HG03066 (cell line): ENCODE data around the gene NQO2.
"Not testable (repeated sequence)": the region's sequence is repeated elsewhere in the genome, so short reads cannot be mapped to it uniquely, and the experiment has no call there.

ENCODE experiments used
- ATAC-seq: cut with Tn5 transposase; IDR thresholded peaks from one replicate; pipeline ENCODE4 v1.9.1; 2021; ENCODE audit warnings: low read depth; ENCODE audit not compliant: unreplicated experiment

Gene NQO2

DNA sequence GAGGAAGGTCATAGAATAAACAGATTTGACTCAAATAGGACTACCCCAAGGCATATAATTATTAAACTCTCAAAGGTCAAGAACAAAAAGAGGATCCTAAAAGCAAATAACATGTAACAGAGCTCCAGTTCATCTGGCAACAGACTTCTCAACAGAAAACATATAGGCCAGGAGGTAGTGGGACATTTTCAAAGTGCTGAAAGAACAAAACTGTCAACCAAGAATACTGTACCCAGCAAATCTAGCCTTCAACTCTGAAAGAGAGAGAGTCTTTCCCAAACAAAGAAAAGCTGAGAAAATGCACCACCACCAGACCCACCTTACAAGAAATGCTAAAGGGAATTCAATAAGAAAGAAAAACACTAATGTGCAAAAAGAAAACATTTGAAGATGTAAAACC is 11.9 kb downstream of the NQO2 start:
- ATAC-seq: no peak

DNA sequence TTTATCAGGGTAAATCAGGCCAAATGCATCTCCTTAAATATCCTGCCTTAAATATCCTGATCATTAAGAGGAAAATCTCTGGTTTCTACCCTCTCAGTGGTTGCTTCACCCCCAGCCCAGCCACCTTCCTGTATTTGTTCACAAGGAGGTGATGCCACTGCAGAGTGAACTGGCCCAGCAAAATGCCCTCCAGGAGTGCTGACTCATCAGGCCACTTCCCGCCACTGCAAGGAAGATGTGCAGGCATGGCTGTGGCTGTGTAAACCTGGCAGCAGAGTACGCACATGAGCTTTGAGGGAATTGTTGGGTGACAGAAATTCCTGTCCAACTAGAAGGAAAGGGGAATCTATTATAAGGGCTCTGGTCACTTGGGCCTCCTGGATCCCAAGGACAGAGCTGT is 13.8 kb downstream of the NQO2 start:
- ATAC-seq: no peak

DNA sequence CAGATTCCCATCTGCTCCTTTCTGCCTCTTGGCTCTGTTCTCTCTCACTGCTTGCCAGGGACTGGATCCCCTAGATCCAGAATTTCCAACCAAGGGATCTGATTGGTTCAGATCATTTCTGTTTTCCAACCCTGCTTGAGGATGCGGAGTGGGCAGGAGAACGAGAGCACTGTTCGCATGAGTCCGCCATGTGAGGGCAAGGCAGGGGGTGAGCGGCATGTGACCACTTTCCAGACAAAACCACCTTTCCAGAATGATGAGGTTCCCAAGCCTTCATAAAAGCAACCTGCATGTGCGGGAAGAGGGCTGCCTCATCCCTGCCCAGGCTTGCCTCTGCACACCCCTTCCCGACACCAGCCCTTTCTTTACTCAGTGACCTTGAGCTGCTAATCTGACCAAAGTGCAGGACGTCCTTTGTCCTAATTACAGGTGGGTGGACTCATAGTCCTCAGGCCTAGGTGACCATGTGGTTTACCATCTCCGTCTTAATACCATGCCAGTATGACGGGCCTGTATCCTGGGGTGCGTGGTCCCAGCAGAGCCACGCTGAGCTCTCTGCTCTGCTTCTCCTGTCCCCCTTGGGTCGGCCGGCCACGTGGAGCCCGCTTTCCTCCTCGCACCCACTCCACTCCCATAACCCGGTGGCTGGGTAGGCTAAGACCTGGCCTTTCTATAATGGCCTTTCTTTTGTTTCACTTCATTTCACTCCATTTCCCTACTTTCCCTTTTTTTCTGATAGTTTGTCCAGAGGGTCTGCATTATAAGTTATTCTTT is 14.4 kb downstream of the NQO2 start:
- no peak for ATAC-seq

DNA sequence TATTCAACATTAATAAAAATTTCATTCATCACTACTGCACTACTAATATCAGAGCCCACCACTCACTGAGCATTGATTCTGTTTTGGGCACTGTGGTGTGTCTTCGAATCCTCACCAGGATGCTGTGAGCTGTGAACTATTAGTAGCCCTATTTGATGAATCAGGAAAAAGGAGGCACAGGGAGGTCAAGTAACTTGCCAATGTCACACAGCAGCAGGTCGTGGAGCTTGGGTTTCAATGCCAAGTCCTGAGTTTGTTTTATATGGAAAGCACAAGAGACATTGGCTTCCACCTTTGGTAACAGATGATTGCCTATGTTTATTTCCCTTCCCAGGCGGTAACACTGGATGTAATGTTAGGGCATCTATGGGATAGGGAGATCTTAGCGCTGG is 15.0 kb downstream of the NQO2 start:
- no peak for ATAC-seq

DNA sequence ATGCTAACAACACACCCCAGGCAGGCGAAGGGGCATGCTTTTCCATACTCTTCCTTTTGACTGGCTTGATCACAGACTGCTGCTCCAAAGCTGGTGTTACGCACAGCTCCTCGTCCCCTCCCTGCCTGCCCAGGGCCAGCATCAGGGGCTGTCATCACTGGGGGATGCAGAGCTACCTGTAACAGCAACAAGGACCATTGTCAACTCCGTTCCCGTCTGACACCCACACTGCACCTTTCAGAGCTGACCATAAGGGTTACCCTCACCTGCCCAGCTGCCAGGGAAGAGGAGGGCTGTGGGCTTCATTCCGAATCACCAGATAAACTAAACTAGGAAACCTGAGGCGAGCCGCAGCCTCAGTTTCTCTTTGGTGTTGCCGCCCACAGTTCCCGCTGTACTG is 15.4 kb downstream of the NQO2 start:
- no peak for ATAC-seq

DNA sequence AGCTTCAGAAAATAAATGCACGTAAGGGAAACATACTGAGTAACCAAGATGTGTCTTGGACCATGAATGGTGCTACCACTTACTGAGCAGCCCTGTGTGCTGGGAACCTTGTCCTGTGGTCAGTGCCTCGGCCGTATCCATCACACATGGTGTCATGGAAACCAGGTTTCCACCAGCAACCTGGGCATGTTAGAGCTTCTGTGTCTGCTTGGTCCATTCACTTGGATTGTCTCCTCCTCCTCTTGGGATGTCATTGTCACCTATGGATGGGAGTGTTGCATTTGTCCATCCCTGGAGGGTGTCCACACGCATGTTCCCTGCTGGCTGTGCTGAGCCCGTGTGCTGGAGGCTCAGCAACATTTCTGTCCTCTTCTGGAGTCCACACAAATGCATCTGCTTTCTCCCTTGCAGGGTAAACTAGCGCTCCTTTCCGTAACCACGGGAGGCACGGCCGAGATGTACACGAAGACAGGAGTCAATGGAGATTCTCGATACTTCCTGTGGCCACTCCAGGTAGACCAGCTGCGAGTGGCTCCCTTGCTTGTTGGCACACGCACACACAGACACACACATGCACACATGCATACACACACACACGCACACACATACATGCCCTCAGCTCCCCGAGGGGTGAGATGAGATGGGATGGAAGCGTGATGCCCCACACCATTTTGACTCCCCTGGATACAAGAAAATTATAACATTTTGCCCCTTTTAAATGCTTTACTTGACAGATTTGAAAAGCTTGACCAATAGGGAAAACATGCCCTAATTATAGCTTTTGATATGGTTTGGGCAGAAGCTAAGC is 17.0 kb downstream of the NQO2 start:
- no peak for ATAC-seq

DNA sequence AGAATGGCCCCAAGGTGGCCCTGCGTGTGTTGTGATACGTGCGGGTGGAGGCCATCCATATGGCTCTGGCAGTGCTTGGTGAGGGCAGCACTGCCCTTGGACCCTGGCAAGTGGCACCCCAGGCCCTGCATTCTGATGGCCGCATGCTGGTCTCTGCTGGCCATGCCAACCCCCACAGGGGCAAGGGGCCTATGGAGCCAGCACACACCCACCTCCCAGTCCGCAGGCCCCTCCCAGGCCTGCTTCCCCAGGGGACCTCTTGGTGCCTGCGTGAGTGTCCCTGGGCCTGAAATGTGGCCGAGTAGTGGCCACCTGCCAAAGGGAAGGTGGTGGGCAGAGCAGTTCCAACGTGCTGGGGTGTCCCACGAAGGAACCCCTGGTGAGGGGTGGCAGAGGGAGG is 17.6 kb downstream of the NQO2 start:
- no peak for ATAC-seq

DNA sequence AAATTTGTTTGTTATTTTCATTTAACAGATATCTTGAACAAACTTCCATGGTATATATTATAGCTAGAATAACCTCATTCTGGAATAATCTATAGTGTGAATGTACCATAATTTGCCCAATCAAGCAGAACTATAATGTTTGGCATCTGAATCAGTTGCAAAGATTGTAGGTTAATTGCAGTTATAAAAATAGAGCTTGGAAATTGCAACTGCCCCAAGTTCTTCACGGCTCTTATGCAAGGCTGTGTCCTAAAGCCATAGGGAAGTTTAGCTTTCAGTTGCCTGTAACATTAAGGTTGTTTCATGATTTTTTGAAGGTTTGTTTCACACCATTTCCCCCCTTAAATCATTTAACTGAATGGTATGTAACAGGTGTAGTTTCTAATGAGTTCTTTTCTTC is 19.4 kb downstream of the NQO2 start:
- no peak for ATAC-seq

DNA sequence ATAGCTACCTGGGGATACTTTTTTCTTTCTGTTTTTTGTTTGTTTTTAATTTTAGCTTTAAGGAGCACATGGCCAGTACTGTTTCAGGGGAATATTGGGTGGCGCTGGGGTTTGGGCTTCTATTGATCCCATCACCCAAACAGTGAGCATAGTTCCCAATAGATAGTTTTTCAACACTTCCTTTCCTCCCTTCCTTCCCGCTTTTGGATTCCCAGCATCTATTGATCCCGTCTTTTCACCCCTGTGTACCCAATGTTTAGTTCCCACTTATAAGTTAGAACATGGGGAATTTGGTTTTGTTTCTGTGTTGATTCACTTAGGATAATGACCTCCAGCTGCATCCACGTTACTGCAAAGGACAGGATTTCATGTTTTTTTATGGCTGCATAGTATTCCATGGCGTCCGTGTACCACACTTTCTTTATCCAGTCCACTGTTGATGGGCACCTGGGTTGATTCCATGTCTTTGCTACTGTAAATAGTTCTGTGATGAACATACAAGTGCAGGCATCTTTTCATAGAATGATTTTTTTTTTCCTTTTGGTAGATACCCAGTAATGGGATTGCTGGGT is 20.1 kb downstream of the NQO2 start:
- no peak for ATAC-seq

DNA sequence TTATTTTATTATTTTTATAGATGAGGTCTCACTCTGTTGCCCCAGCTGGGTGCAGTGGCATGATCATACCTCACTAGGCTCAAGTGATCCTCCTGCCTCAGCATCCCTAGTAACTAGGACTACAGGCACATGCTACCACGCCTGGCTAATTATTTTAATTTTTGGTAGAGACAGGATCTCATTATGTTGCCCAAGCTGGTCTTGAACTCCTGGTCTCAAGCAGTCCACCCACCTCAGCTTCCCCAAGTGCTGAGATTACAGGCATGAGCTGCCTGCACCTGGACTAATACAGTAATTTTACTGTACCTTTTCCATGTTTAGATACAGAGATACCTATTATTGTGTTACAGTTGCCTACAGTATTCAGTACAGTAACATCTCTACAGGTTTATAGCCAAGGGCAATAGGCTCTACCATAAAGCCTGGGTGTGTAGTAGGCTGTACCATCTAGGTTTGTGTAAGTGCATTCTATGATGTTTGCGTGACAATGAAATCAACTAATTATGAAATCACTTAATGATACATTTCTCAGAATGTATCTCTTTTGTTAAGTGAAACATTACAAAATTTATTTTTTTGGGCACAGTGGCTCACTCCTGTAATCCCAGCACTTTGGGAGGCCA is 21.4 kb downstream of the NQO2 start:
- not testable (repeated sequence) for ATAC-seq

DNA sequence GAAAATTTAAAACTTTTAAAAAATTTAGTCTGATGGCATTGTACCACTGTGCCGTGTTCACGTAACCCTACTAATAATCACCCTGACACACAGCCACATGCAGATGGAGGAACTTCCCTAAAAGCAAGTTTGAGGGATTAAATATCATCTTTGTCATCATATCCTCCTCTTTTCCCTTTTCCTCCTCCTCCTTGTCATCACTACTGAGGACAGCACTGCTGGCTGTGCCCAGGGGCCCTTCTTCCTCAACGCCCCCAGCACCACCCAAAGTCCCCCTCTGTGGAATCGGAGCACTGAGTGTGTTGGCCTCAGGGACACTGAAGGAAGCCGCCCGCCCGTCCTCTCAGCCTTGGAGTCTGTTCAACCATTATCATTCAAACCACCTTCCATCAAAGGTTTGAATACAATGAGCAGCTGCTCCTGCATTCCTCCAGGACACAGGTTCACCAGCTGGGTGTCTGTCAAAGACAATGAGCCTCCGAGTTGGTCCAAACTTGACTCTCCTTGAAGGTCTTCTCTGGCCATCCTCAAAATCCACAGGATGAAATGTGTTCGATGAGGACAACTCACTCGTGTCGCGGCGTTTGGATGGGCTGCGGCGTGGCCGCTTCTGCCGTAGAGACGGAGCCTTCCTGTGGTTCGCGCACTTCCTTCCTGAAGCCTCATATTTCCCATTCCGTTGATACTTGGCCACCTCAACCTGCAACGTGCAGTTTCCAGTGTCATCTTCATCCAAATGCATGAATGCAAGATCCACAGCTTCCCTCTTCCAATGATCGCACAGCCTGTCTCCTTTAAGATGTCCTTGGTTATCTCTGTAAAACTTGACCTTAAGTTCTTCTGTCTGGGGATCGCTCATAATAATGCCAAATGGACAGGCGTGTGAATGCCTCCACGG is 23.3 kb downstream of the NQO2 start:
- peak; percentile 4 for ATAC-seq

DNA sequence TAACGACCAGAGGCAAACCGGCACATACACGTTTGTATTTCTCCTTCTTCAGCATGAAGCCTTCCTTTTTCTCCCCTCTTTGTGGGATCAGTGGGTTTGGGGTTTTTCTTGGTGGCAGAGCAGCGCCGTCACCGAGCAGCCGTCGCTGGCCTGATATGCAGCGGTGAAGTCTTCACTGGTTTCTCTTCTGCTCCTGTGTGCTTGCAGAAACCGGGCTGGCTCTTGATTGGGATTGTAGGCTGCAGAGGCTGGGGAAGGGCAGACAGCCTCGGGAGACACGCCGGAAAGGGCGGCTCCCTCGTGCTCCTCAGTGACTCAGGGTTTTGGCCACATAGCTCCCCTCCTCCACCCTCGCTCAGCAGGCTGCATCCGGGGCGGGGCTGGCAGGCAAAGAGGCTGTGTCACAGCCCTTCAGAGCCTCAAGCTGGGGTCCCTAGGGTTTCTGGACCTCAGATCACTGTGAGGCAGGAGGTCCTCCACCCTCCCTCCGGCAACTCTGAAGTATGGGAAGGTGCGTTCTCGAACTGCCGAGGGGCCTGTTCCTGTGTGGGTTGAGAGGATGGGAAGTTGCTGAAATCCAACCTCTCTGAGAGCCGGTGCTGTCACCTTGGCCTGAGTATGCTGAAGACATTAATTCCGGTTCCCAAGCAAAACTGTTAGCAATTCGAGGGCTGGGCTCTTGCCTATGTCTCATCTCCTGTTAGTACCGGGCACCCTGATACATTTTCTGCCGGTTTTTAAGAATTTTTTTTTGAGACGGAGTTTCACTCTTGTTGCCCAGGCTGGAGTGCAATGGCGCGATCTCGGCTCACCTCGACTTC is 24.2 kb downstream of the NQO2 start:
- peak; percentile 75 for ATAC-seq

DNA sequence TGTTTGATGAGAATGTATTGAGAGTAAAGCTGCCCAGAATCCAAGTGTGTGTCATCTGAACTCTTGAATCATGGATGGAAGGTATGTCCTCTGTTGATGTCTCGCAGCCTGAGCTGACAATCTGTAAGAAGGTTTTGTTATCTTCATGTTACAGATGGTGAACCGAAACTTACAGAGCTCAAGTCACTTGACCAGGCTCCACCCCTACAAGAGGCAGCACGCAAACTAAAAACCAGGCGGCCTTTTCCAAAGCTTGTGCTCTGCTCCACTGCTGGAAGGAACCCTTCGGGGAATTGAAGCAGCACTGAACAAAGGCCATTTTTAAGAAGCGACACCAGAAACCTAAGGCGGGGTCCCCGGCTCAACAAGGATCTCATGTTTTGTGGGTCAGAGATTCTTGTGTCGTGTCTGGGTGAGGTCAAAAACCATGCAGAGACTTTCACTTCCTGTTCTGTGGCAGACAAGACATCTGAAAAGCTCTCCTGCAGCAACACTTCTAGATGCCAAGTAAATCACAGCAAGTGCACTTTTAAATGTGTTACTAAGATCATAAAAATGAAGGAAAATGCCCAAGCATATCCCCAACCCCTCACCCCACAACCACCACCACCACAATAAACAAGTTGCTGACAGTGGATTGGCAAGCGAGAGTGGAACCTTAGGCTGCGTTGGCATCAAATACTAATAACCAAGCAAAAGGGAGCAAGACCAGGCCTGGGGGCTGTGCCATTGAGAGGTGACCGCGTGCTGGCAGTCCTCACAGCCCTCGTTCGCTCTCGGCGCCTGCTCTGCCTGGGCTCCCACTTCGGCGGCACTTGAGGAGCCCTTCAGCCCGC is 27.3 kb downstream of the NQO2 start:
- peak; percentile 68 for ATAC-seq

DNA sequence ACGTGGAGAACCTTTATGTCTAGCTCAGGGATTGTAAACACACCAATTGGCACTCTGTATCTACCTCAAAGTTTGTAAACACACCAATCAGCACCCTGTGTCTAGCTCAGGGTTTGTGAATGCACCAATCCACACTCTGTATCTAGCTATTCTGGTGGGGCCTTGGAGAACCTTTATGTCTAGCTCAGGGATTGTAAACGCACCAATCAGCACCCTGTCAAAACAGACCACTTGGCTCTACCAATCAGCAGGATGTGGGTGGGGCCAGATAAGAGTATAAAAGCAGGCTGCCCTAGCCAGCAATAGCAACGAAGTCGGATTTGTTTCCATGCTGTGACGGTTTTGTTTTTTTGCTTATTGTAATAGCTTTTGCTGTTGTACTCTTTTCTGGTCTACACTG is 28.5 kb downstream of the NQO2 start:
- ATAC-seq: not testable (repeated sequence)

DNA sequence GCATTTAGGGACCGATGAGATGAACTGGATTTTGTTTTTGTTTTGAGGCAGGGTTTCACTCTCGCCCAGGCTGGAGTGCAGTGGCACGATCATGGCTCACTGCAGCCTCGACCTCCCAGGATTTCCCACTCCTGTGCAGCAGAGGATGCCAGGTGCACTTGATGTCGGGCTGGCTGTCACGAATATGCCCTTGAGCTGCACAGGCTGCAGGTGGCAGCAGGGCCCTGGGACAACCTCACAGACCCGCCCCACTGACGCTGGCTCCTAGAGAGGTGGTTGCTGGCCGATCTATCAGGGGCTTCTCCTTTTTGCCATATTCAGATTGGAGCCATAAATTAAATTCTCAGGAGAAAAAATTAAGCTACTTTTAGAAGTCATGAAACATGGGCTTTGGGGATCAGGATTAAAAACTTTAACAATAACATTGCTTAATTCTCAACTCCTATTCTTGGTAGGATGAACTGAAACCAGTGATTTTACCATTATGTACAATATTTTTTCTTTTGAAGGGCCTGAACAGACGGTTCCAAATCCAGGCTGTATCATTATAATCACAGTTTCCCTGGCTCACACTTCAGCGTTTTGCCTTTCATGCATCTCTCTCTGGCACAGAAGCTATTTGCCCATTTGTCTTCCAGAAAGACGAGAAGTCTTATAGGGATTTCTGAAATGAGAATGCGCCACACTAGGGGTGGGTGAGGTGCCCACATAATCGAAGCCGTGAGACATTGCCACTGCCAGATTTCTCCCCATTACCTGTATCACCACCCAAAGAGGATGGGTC is 32.4 kb downstream of the NQO2 start:
- ATAC-seq: no peak

DNA sequence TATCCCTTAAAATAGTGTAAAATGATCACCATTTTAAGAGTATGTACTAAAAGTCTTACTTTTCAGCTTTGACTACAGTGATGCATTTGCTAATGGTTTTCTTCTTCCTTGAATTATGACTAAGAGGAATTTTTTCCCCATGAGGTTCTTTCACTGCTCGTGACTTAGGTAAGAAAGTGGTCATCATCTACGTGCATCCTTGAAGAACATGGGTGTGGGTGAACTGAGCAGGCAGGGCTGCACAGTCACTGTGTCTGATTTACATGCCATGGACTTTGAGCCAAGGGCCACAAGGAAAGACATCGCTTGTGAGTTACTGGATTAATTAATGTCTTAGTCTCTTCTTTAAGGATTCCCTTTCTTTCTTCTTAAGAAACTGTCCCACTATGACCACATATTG is 33.3 kb downstream of the NQO2 start:
- no peak for ATAC-seq

DNA sequence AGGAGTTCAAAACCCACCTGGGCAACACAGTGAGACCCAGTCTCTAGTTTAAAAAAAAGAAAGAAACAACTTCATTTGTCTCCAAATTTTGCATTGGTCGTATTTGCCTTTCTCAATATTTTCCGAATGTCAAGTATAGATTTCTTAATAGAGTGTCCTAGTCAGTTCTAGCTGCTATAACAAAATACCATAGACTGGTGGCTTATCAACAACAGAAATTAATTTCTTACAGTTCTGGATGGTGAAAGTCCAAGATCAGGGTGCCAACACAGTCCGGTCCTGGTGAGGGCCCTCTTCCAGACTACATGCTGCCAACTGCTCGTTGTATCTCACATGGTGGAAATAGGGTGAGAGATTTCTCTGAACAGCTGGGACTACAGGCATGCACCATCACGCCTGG is 34.0 kb downstream of the NQO2 start:
- ATAC-seq: no peak

DNA sequence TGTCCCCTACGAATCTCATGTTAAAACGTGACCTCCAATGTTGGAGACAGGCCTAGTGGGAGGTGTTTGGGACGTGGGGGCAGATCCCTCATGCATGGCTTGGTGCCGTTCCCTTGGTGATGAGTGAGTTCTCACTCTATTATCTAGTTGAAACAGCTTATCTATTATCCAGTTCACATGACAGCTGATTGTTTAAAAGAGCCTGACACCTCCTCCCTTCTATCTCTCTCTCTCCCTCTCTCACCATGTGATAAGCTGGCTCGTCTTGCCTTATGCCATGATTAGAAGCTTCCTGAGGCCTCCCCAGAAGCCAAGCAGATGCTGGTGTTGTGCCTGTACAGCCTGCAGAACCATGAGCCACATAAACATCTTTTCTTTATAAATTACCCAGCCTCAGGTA is 35.7 kb downstream of the NQO2 start:
- ATAC-seq: no peak
